ENCODE results near the gene OR51B4. TPM values are rescaled to one million over a fixed set of nuclear protein-coding genes. Genes with fewer than 3 reads are reported as not detected.
A peak's percentile ranks its signal among the peaks of the same experiment; 100 is the strongest.

Gene OR51B4
- total and polyA plus RNA-seq, 9 of the 15 experiments (the other 6 are each of a cell fraction or from before 2014, with no cell fraction given): 17.1 to 64.6 (median 39.9) TPM

DNA sequence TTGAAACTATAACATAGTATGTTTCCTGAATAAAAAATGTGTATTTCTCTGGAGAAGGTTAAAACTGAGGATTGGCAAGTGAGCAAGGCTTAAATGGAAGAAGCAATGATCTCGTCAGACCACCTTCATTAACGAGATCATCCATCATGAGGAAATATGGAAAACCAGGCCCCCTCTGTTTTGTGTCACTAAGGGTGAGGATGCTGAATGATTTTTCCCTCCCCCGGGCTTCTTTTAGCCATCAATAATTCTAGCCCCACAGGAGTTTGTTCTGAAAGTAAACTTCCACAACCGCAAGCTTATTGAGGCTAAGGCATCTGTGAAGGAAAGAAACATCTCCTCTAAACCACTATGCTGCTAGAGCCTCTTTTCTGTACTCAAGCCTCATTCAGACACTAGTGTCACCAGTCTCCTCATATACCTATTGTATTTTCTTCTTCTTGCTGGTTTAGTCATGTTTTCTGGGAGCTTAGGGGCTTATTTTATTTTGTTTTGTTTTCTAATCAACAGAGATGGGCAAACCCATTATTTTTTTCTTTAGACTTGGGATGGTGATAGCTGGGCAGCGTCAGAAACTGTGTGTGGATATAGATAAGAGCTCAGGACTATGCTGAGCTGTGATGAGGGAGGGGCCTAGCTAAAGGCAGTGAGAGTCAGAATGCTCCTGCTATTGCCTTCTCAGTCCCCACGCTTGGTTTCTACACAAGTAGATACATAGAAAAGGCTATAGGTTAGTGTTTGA lies 26.2 kb downstream of the OR51B4 start (continued):
- TF ChIP-seq, protein P1, sequence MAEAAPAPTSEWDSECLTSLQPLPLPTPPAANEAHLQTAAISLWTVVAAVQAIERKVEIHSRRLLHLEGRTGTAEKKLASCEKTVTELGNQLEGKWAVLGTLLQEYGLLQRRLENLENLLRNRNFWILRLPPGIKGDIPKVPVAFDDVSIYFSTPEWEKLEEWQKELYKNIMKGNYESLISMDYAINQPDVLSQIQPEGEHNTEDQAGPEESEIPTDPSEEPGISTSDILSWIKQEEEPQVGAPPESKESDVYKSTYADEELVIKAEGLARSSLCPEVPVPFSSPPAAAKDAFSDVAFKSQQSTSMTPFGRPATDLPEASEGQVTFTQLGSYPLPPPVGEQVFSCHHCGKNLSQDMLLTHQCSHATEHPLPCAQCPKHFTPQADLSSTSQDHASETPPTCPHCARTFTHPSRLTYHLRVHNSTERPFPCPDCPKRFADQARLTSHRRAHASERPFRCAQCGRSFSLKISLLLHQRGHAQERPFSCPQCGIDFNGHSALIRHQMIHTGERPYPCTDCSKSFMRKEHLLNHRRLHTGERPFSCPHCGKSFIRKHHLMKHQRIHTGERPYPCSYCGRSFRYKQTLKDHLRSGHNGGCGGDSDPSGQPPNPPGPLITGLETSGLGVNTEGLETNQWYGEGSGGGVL (CRISPR knock-in tag; IDR thresholded peaks at IDR 0.05): no peak
- TF ChIP-seq TGIF2 (CRISPR knock-in tag; IDR thresholded peaks at IDR 0.05) (no peak), NR1H2 (CRISPR knock-in tag; IDR thresholded peaks at IDR 0.05) (no peak), HCFC1 (IDR thresholded peaks at IDR 0.05; ENCODE audit: low read depth, low read length) (no peak), NR3C1 (CRISPR knock-in tag; IDR thresholded peaks at IDR 0.05) (no peak), MAFK (IDR thresholded peaks at IDR 0.05; ENCODE audit: low read length) (no peak; the same call in 1 of the 2 replicates), SMAD4 (CRISPR knock-in tag; conservative IDR thresholded peaks at IDR 0.05) (no peak), TRIM28 (IDR thresholded peaks at IDR 0.05) (peak; percentile 29), BDP1 (IDR thresholded peaks at IDR 0.05; ENCODE audit: insufficient read depth, insufficient read length) (no peak), RBFOX2 (IDR thresholded peaks at IDR 0.05; ENCODE audit: low read depth, low read length) (no peak), KAT2B (IDR thresholded peaks at IDR 0.05; ENCODE audit: low read depth, low read length) (no peak)
- TF ChIP-seq, protein P2, sequence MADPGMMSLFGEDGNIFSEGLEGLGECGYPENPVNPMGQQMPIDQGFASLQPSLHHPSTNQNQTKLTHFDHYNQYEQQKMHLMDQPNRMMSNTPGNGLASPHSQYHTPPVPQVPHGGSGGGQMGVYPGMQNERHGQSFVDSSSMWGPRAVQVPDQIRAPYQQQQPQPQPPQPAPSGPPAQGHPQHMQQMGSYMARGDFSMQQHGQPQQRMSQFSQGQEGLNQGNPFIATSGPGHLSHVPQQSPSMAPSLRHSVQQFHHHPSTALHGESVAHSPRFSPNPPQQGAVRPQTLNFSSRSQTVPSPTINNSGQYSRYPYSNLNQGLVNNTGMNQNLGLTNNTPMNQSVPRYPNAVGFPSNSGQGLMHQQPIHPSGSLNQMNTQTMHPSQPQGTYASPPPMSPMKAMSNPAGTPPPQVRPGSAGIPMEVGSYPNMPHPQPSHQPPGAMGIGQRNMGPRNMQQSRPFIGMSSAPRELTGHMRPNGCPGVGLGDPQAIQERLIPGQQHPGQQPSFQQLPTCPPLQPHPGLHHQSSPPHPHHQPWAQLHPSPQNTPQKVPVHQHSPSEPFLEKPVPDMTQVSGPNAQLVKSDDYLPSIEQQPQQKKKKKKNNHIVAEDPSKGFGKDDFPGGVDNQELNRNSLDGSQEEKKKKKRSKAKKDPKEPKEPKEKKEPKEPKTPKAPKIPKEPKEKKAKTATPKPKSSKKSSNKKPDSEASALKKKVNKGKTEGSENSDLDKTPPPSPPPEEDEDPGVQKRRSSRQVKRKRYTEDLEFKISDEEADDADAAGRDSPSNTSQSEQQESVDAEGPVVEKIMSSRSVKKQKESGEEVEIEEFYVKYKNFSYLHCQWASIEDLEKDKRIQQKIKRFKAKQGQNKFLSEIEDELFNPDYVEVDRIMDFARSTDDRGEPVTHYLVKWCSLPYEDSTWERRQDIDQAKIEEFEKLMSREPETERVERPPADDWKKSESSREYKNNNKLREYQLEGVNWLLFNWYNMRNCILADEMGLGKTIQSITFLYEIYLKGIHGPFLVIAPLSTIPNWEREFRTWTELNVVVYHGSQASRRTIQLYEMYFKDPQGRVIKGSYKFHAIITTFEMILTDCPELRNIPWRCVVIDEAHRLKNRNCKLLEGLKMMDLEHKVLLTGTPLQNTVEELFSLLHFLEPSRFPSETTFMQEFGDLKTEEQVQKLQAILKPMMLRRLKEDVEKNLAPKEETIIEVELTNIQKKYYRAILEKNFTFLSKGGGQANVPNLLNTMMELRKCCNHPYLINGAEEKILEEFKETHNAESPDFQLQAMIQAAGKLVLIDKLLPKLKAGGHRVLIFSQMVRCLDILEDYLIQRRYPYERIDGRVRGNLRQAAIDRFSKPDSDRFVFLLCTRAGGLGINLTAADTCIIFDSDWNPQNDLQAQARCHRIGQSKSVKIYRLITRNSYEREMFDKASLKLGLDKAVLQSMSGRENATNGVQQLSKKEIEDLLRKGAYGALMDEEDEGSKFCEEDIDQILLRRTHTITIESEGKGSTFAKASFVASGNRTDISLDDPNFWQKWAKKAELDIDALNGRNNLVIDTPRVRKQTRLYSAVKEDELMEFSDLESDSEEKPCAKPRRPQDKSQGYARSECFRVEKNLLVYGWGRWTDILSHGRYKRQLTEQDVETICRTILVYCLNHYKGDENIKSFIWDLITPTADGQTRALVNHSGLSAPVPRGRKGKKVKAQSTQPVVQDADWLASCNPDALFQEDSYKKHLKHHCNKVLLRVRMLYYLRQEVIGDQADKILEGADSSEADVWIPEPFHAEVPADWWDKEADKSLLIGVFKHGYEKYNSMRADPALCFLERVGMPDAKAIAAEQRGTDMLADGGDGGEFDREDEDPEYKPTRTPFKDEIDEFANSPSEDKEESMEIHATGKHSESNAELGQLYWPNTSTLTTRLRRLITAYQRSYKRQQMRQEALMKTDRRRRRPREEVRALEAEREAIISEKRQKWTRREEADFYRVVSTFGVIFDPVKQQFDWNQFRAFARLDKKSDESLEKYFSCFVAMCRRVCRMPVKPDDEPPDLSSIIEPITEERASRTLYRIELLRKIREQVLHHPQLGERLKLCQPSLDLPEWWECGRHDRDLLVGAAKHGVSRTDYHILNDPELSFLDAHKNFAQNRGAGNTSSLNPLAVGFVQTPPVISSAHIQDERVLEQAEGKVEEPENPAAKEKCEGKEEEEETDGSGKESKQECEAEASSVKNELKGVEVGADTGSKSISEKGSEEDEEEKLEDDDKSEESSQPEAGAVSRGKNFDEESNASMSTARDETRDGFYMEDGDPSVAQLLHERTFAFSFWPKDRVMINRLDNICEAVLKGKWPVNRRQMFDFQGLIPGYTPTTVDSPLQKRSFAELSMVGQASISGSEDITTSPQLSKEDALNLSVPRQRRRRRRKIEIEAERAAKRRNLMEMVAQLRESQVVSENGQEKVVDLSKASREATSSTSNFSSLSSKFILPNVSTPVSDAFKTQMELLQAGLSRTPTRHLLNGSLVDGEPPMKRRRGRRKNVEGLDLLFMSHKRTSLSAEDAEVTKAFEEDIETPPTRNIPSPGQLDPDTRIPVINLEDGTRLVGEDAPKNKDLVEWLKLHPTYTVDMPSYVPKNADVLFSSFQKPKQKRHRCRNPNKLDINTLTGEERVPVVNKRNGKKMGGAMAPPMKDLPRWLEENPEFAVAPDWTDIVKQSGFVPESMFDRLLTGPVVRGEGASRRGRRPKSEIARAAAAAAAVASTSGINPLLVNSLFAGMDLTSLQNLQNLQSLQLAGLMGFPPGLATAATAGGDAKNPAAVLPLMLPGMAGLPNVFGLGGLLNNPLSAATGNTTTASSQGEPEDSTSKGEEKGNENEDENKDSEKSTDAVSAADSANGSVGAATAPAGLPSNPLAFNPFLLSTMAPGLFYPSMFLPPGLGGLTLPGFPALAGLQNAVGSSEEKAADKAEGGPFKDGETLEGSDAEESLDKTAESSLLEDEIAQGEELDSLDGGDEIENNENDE (IDR thresholded peaks at IDR 0.05; ENCODE audit: low read depth, low read length): no peak
